HEK293 (cell line): Measurements from ENCODE around the gene SP7.

Experiments
- IKZF3 ChIP-seq: fragments of 450-650 bp; IDR thresholded peaks from 2 replicates; pipeline ENCODE4 v1.5.0; 2018; ENCODE audit warnings: missing biosample characterization, mild to moderate bottlenecking, missing genetic modification characterization, moderate library complexity
- KLF10 ChIP-seq: fragments of 450-650 bp; IDR thresholded peaks from 2 replicates; pipeline ENCODE4 v1.5.1; 2018; ENCODE audit warnings: missing biosample characterization, mild to moderate bottlenecking, missing genetic modification characterization
- KLF16 ChIP-seq: fragments of 450-650 bp; formaldehyde crosslinking; IDR thresholded peaks from 2 replicates; pipeline ENCODE4 v1.5.1; 2017; ENCODE audit warnings: missing biosample characterization, missing genetic modification characterization
- KLF17 ChIP-seq: fragments of 450-650 bp; formaldehyde crosslinking; IDR thresholded peaks from 2 replicates; pipeline ENCODE4 v1.5.1; 2016; ENCODE audit warnings: missing biosample characterization, missing genetic modification characterization
- MYNN ChIP-seq: fragments of 450-650 bp; formaldehyde crosslinking; IDR thresholded peaks from 2 replicates; pipeline ENCODE4 v1.5.1; 2016; ENCODE audit warnings: missing biosample characterization, missing genetic modification characterization, borderline replicate concordance
- REPIN1 ChIP-seq: fragments of 450-650 bp; formaldehyde crosslinking; IDR thresholded peaks from 2 replicates; pipeline ENCODE4 v1.5.1; 2017; ENCODE audit warnings: missing biosample characterization, missing genetic modification characterization, low read depth
- SETDB1 ChIP-seq: IDR thresholded peaks from one replicate; pipeline ENCODE4 v1.6.1; 2017; ENCODE audit warnings: mild to moderate bottlenecking, low read length, moderate library complexity, mixed read lengths; ENCODE audit not compliant: insufficient read length
- SP7 ChIP-seq: fragments of 450-650 bp; formaldehyde crosslinking; IDR thresholded peaks from 2 replicates; pipeline ENCODE4 v1.5.1; 2016; ENCODE audit warnings: missing biosample characterization, missing genetic modification characterization
- TSHZ1 ChIP-seq: fragments of 450-650 bp; formaldehyde crosslinking; IDR thresholded peaks from 2 replicates; pipeline ENCODE4 v1.5.1; 2016; ENCODE audit warnings: missing biosample characterization, missing genetic modification characterization, borderline replicate concordance
- ZBTB17 ChIP-seq: fragments of 450-650 bp; formaldehyde crosslinking; IDR thresholded peaks from 2 replicates; pipeline ENCODE4 v1.5.1; 2016; ENCODE audit warnings: missing biosample characterization, missing genetic modification characterization
- ZEB2 ChIP-seq: fragments of 450-650 bp; formaldehyde crosslinking; IDR thresholded peaks from 2 replicates; pipeline ENCODE4 v1.5.1; 2016; ENCODE audit warnings: missing biosample characterization, missing genetic modification characterization
- ZFP41 ChIP-seq: fragments of 450-650 bp; formaldehyde crosslinking; IDR thresholded peaks from 2 replicates; pipeline ENCODE4 v1.5.1; 2016; ENCODE audit warnings: missing biosample characterization, missing genetic modification characterization, borderline replicate concordance
- ZNF121 ChIP-seq: fragments of 450-650 bp; formaldehyde crosslinking; IDR thresholded peaks from 2 replicates; pipeline ENCODE4 v1.5.1; 2016; ENCODE audit warnings: missing biosample characterization, missing genetic modification characterization
- ZNF146 ChIP-seq: fragments of 450-650 bp; formaldehyde crosslinking; IDR thresholded peaks from 2 replicates; pipeline ENCODE4 v1.5.1; 2016; ENCODE audit warnings: missing biosample characterization, missing genetic modification characterization
- ZNF16 ChIP-seq: fragments of 450-650 bp; formaldehyde crosslinking; IDR thresholded peaks from 2 replicates; pipeline ENCODE4 v1.5.1; 2016; ENCODE audit warnings: low read depth, missing biosample characterization, missing genetic modification characterization
- ZNF214 ChIP-seq: fragments of 450-650 bp; formaldehyde crosslinking; IDR thresholded peaks from 2 replicates; pipeline ENCODE4 v1.5.1; 2017; ENCODE audit warnings: missing biosample characterization, mild to moderate bottlenecking, missing genetic modification characterization, borderline replicate concordance
- ZNF248 ChIP-seq: fragments of 450-650 bp; formaldehyde crosslinking; IDR thresholded peaks from 2 replicates; pipeline ENCODE4 v1.5.1; 2017; ENCODE audit warnings: missing biosample characterization, missing genetic modification characterization
- ZNF350 ChIP-seq: fragments of 450-650 bp; formaldehyde crosslinking; IDR thresholded peaks from 2 replicates; pipeline ENCODE4 v1.5.0; 2017; ENCODE audit warnings: missing biosample characterization, mild to moderate bottlenecking, missing genetic modification characterization
- ZNF404 ChIP-seq: fragments of 450-650 bp; formaldehyde crosslinking; IDR thresholded peaks from 2 replicates; pipeline ENCODE4 v1.5.1; 2017; ENCODE audit warnings: missing biosample characterization, missing genetic modification characterization
- ZNF473 ChIP-seq: fragments of 450-650 bp; formaldehyde crosslinking; IDR thresholded peaks from 2 replicates; pipeline ENCODE4 v1.5.1; 2017; ENCODE audit warnings: missing biosample characterization, missing genetic modification characterization
- ZNF501 ChIP-seq: fragments of 450-650 bp; formaldehyde crosslinking; IDR thresholded peaks from 2 replicates; pipeline ENCODE4 v1.5.1; 2016; ENCODE audit warnings: missing biosample characterization, missing genetic modification characterization
- ZNF548 ChIP-seq: fragments of 450-650 bp; formaldehyde crosslinking; IDR thresholded peaks from 2 replicates; pipeline ENCODE4 v1.5.1; 2016; ENCODE audit warnings: missing biosample characterization, missing genetic modification characterization
- ZNF555 ChIP-seq: fragments of 450-650 bp; formaldehyde crosslinking; conservative IDR thresholded peaks from 2 replicates; pipeline ENCODE4 v1.5.1; 2017; ENCODE audit warnings: missing biosample characterization, mild to moderate bottlenecking, missing genetic modification characterization, inconsistent platforms
- ZNF645 ChIP-seq: fragments of 450-650 bp; formaldehyde crosslinking; IDR thresholded peaks from 2 replicates; pipeline ENCODE4; 2016; ENCODE audit warnings: missing biosample characterization, missing genetic modification characterization
- ZNF660 ChIP-seq: fragments of 450-650 bp; IDR thresholded peaks from 2 replicates; pipeline ENCODE4 v1.5.1; 2018; ENCODE audit warnings: missing biosample characterization, mild to moderate bottlenecking, missing genetic modification characterization
- ZNF707 ChIP-seq: fragments of 450-650 bp; formaldehyde crosslinking; IDR thresholded peaks from 2 replicates; pipeline ENCODE4 v1.5.1; 2016; ENCODE audit warnings: missing biosample characterization, missing genetic modification characterization
- ZNF777 ChIP-seq: fragments of 450-650 bp; formaldehyde crosslinking; IDR thresholded peaks from 2 replicates; pipeline ENCODE4 v1.5.1; 2017; ENCODE audit warnings: missing biosample characterization, missing genetic modification characterization, borderline replicate concordance
- ZNF837 ChIP-seq: fragments of 450-650 bp; formaldehyde crosslinking; IDR thresholded peaks from 2 replicates; pipeline ENCODE4 v1.5.1; 2016; ENCODE audit warnings: missing biosample characterization, missing genetic modification characterization
- ZSCAN16 ChIP-seq: fragments of 450-650 bp; formaldehyde crosslinking; IDR thresholded peaks from 2 replicates; pipeline ENCODE4 v1.5.1; 2016; ENCODE audit warnings: missing biosample characterization, missing genetic modification characterization
- TF ChIP-seq, protein P1 (sequence below): fragments of 450-650 bp; formaldehyde crosslinking; IDR thresholded peaks from 2 replicates; pipeline ENCODE4 v1.5.1; 2016; ENCODE audit warnings: missing biosample characterization, missing genetic modification characterization
- TF ChIP-seq, protein P2 (sequence below): fragments of 450-650 bp; formaldehyde crosslinking; IDR thresholded peaks from 2 replicates; pipeline ENCODE4 v1.5.1; 2017; ENCODE audit warnings: missing biosample characterization, missing genetic modification characterization

Gene SP7

GRCh38 chr12:53299454-53300180 lies 36.5 kb downstream of the SP7 start, which contains the start of gene MYG1 (continued):
- TF ChIP-seq KLF10 (tag by site-specific recombination) (peak; percentile 44; the same call in 1 of the 2 replicates), ZNF501 (tag by site-specific recombination) (peak; percentile 94), KLF16 (tag by site-specific recombination) (peak; percentile 87), ZFP41 (tag by site-specific recombination) (no peak), SP7 (tag by site-specific recombination) (peak; percentile 76), ZNF555 (tag by site-specific recombination) (no peak), ZNF837 (no peak), IKZF3 (tag by site-specific recombination) (peak; percentile 52; the same call in 1 of the 2 replicates), TSHZ1 (tag by site-specific recombination) (no peak), ZNF146 (tag by site-specific recombination) (0 out of 2 replicates have a peak, but pooled peaks have one; percentile 34), ZNF121 (0 out of 2 replicates have a peak, but pooled peaks have one; percentile 45), ZNF214 (tag by site-specific recombination) (no peak), ZNF248 (tag by site-specific recombination) (no peak), ZNF645 (tag by site-specific recombination) (no peak), ZSCAN16 (tag by site-specific recombination) (0 out of 2 replicates have a peak, but pooled peaks have one; percentile 19), MYNN (tag by site-specific recombination) (peak; percentile 90), ZBTB17 (peak; percentile 93), ZNF777 (tag by site-specific recombination) (no peak), ZEB2 (tag by site-specific recombination) (peak; percentile 76; the same call in 1 of the 2 replicates), ZNF548 (no peak), ZNF473 (no peak), KLF17 (tag by site-specific recombination) (peak; percentile 59; the same call in 1 of the 2 replicates), ZNF16 (tag by site-specific recombination) (no peak), ZNF350 (no peak), ZNF660 (0 out of 2 replicates have a peak, but pooled peaks have one; percentile 27), ZNF404 (no peak), REPIN1 (0 out of 2 replicates have a peak, but pooled peaks have one; percentile 23), SETDB1 (no peak), ZNF707 (peak; percentile 29; the same call in 1 of the 2 replicates)
- TF ChIP-seq, protein P1, sequence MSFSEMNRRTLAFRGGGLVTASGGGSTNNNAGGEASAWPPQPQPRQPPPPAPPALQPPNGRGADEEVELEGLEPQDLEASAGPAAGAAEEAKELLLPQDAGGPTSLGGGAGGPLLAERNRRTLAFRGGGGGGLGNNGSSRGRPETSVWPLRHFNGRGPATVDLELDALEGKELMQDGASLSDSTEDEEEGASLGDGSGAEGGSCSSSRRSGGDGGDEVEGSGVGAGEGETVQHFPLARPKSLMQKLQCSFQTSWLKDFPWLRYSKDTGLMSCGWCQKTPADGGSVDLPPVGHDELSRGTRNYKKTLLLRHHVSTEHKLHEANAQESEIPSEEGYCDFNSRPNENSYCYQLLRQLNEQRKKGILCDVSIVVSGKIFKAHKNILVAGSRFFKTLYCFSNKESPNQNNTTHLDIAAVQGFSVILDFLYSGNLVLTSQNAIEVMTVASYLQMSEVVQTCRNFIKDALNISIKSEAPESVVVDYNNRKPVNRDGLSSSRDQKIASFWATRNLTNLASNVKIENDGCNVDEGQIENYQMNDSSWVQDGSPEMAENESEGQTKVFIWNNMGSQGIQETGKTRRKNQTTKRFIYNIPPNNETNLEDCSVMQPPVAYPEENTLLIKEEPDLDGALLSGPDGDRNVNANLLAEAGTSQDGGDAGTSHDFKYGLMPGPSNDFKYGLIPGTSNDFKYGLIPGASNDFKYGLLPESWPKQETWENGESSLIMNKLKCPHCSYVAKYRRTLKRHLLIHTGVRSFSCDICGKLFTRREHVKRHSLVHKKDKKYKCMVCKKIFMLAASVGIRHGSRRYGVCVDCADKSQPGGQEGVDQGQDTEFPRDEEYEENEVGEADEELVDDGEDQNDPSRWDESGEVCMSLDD (tag by site-specific recombination), result 0 out of 2 replicates have a peak, but pooled peaks have one; percentile 22
- TF ChIP-seq, protein P2, sequence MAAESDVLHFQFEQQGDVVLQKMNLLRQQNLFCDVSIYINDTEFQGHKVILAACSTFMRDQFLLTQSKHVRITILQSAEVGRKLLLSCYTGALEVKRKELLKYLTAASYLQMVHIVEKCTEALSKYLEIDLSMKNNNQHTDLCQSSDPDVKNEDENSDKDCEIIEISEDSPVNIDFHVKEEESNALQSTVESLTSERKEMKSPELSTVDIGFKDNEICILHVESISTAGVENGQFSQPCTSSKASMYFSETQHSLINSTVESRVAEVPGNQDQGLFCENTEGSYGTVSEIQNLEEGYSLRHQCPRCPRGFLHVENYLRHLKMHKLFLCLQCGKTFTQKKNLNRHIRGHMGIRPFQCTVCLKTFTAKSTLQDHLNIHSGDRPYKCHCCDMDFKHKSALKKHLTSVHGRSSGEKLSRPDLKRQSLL (tag by site-specific recombination), result peak; percentile 94
